Gastroesophageal sphincter (tissue), 4 donors: ENCODE data around the gene SLC44A3. TPM values are rescaled to one million over a fixed set of nuclear protein-coding genes. Genes with fewer than 3 reads are reported as not detected.

Experiments used
- ATAC-seq: fragments of 150-250 bp; one replicate; pipeline ENCODE4 v1.9.1; 2016; ENCODE audit warnings: mild to moderate bottlenecking, moderate library complexity
- H3K27ac ChIP-seq, 4 donors: fragments of 200-600 bp; sonication (generic) in 3 of 4; 1 replicate in 3 of 4; 2 replicates in 1 of 4; pipeline ENCODE4 v1.5.1; 2016 to 2019
- H3K27me3 ChIP-seq: fragments of 200-600 bp; sonication (generic); one replicate; pipeline ENCODE4 v1.5.1; 2019
- H3K36me3 ChIP-seq, 2 donors: fragments of 200-600 bp; sonication (generic); one replicate each; pipeline ENCODE4 v1.5.1; 2019; ENCODE audit warnings: control low read depth in 1 of 2
- H3K4me1 ChIP-seq, 3 donors: fragments of 200-600 bp; sonication (generic); 1 replicate in 2 of 3; 2 replicates in 1 of 3; pipeline ENCODE4 v1.5.1; 2016 to 2019; ENCODE audit warnings: control low read depth in 2 of 3
- H3K4me3 ChIP-seq, 2 donors: fragments of 200-600 bp; sonication (generic); one replicate each; pipeline ENCODE4 v1.5.1; 2019; ENCODE audit warnings: mild to moderate bottlenecking in 1 of 2, moderate library complexity in 1 of 2
- H3K9me3 ChIP-seq, 3 donors: fragments of 200-600 bp; sonication (generic); one replicate each; pipeline ENCODE4 v1.5.1; 2017 to 2019; ENCODE audit warnings: control low read depth in 2 of 3
- CTCF ChIP-seq, 4 experiments: fragments of 200-600 bp in 2 of 4; fragments of 450-650 bp in 2 of 4; sonication (generic) in 1 of 4; IDR thresholded peaks; one replicate each; pipeline ENCODE4 v1.5.1; 2017 to 2019; ENCODE audit warnings: antibody characterized with exemption in 4 of 4, mild to moderate bottlenecking in 2 of 4, moderate library complexity in 2 of 4
- EP300 ChIP-seq: sonication (generic); formaldehyde crosslinking; IDR thresholded peaks from one replicate; pipeline ENCODE4 v1.6.1; 2017; ENCODE audit warnings: antibody characterized with exemption, mild to moderate bottlenecking
- POLR2A ChIP-seq, 2 donors: fragments of 450-650 bp; IDR thresholded peaks; one replicate each; pipeline ENCODE4 v1.6.1; 2017; ENCODE audit warnings: antibody characterized with exemption in 2 of 2, mild to moderate bottlenecking in 2 of 2, moderate library complexity in 1 of 2
- POLR2AphosphoS5 ChIP-seq: sonication (generic); formaldehyde crosslinking; IDR thresholded peaks from one replicate; pipeline ENCODE4 v1.6.1; 2017; ENCODE audit warnings: antibody characterized with exemption
- WGBS, 2 donors: methylation state at CpG; one replicate each; pipeline ENCODE4 v1.1.5; 2018; ENCODE audit warnings: low coverage in 1 of 2; 5-methylcytosine and 5-hydroxymethylcytosine counted together
- total RNA-seq, 4 donors: library from RNA; depleted of rRNA; stranded (reverse); fragments of >200 nt; gene quantifications; one replicate each; pipeline ENCODE4 v1.1.0, GENCODE V29; 2016

The SLC44A3 gene
- total RNA-seq, 4 donors from 2014 or later = 0.47 to 3.9 (median 1.2) TPM

- ATAC-seq = no peak
- WGBS, 2 donors = 40 to 42% methylated on average over 6 to 7 of the region's 9 CpGs
- peaks cover 0 to 3% of the 10 kb centered on the region in 2 donors for H3K36me3 ChIP-seq
- no peaks in the 10 kb centered on the region for H3K27me3 ChIP-seq
- peaks cover 0 to 99% (median 25%) of the 10 kb centered on the region in 3 donors for H3K4me1 ChIP-seq
- TF ChIP-seq EP300 (no peak), POLR2AphosphoS5 (no peak), CTCF (IDR thresholded peaks at IDR 0.05) (no peak), POLR2A (IDR thresholded peaks at IDR 0.05) (no peak)
- H3K4me3 ChIP-seq = no peak overlapping the region
- H3K9me3 ChIP-seq = no peaks in the 10 kb centered on the region
- peak overlapping the region in 3 of 4 donors; percentile 41 to 45 (median 44) for H3K27ac ChIP-seq
These were observed 92.4 kb downstream of the SLC44A3 start for GRCh38 chr1:94912263-94913184.

- Histone ChIP-seq H3K36me3 (no peaks in the 10 kb centered on the region), H3K4me1 (peaks cover 12 to 100% (median 41%) of the 10 kb centered on the region in 3 donors), H3K9me3 (no peaks in the 10 kb centered on the region), H3K27me3 (no peaks in the 10 kb centered on the region), H3K27ac (no peak overlapping the region), H3K4me3 (no peak overlapping the region)
- WGBS, 2 donors = 28 to 65% methylated on average over 2 to 4 of the region's 6 CpGs
- ATAC-seq = no peak
- no peak for TF ChIP-seq POLR2A (IDR thresholded peaks at IDR 0.05)
- TF ChIP-seq CTCF (IDR thresholded peaks at IDR 0.05) = no peak
- TF ChIP-seq POLR2AphosphoS5 = no peak
- no peak for TF ChIP-seq EP300
These were observed 97.1 kb downstream of the SLC44A3 start for GRCh38 chr1:94917251-94917650.

- Histone ChIP-seq H3K36me3 (no peaks in the 10 kb centered on the region), H3K4me3 (no peak overlapping the region), H3K27me3 (no peaks in the 10 kb centered on the region), H3K4me1 (peaks cover 21 to 100% (median 47%) of the 10 kb centered on the region in 3 donors), H3K9me3 (no peaks in the 10 kb centered on the region), H3K27ac (peak overlapping the region in 3 of 4 donors; percentile 10 to 29 (median 15))
- ATAC-seq = no peak
- TF ChIP-seq EP300 (no peak), POLR2A (IDR thresholded peaks at IDR 0.05) (no peak)
- WGBS, 2 donors = 79 to 100% methylated on average over 2 to 4 of the region's 4 CpGs
These were observed 99.3 kb downstream of the SLC44A3 start for GRCh38 chr1:94919241-94920030.

GRCh38 chr1:94920061-94920460, 99.9 kb downstream of the SLC44A3 start:
- Histone ChIP-seq H3K4me1 (peaks cover 21 to 100% (median 47%) of the 10 kb centered on the region in 3 donors), H3K4me3 (no peak overlapping the region), H3K27ac (peak overlapping the region in 3 of 4 donors; percentile 10 to 29 (median 15)), H3K27me3 (no peaks in the 10 kb centered on the region), H3K36me3 (no peaks in the 10 kb centered on the region), H3K9me3 (no peaks in the 10 kb centered on the region)
- no peak for ATAC-seq
- TF ChIP-seq POLR2A (IDR thresholded peaks at IDR 0.05) (no peak), CTCF (IDR thresholded peaks at IDR 0.05) (peak in 1 of 4 experiments; percentile 7), EP300 (no peak), POLR2AphosphoS5 (no peak)
- WGBS, 2 donors = 30 to 31% methylated on average over 3 of the region's 3 CpGs

- Histone ChIP-seq H3K27ac (peak overlapping the region in 2 of 4 donors; percentile 96 to 100), H3K27me3 (no peaks in the 10 kb centered on the region), H3K4me1 (peaks cover 21 to 83% (median 41%) of the 10 kb centered on the region in 3 donors), H3K36me3 (no peaks in the 10 kb centered on the region), H3K4me3 (peak overlapping the region in 1 of 2 donors; percentile 92), H3K9me3 (no peaks in the 10 kb centered on the region)
- 90 to 100% methylated on average over 1 of the region's 1 CpG for WGBS, 2 donors
- TF ChIP-seq POLR2A (IDR thresholded peaks at IDR 0.05) (no peak), POLR2AphosphoS5 (no peak), CTCF (IDR thresholded peaks at IDR 0.05) (no peak), EP300 (no peak)
- ATAC-seq = no peak
These were observed 101.8 kb downstream of the SLC44A3 start for GRCh38 chr1:94921977-94922376.
